ENCODE results near the gene SLC66A2. TPM values are rescaled to one million over a fixed set of nuclear protein-coding genes. Genes with fewer than 3 reads are reported as not detected.

Gene SLC66A2
- total RNA-seq, 2 donors from 2014 or later, result 39.1 to 51.2 TPM

DNA sequence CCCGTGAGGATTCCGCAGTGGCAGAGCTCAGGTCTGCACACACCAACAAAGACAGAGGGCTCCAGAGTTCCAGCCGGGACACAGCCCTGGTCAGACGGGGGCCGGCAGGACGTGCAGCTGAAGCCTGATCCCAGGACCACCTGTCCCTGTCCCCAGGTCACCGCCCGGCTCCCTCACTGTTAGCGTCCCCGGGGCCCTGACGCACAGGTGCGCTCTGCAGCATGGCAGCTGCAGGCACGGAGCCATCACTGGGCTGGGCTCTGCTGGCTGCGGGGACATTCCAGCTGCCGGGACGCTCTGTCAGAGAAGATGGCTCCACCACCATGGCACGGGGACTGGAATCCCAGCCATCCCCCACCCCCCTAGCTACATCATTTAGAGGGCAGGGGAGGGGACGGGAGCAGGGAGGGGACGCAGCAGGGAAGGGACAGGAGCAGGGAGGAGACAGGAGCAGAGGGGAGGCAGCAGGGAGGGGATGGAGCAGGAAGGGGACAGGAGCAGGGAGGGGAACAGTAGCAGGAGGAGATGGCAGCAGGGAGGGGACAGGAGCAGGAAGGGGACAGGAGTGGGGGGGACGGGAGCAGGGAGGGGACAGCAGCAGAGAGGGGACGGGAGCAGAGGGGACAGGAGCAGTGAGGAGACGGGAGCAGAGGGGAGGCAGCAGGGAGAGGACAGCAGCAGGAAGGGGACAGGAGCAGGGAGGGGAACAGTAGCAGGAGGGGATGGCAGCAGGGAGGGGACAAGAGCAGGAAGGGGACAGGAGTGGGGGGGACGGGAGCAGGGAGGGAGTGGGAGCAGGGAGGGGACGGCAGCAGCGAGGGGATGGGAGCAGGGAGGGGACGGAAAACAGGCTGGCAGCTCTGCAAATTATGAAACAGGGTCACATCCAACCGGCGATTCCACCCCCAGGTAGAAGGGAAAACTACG is 39.8 kb downstream of the SLC66A2 start:
- ATAC-seq (ENCODE audit: insufficient number of reproducible peaks, low FRiP score, low read depth) (no peak), DNase-seq (ENCODE audit: low spot score) (no peak)
- H3K4me3 ChIP-seq, result no peak overlapping the region
- H3K27ac ChIP-seq, result no peak overlapping the region
- no peaks in the 10 kb centered on the region for H3K27me3 ChIP-seq (replicated peaks; ENCODE audit: insufficient read depth)
- TF ChIP-seq, protein P1, sequence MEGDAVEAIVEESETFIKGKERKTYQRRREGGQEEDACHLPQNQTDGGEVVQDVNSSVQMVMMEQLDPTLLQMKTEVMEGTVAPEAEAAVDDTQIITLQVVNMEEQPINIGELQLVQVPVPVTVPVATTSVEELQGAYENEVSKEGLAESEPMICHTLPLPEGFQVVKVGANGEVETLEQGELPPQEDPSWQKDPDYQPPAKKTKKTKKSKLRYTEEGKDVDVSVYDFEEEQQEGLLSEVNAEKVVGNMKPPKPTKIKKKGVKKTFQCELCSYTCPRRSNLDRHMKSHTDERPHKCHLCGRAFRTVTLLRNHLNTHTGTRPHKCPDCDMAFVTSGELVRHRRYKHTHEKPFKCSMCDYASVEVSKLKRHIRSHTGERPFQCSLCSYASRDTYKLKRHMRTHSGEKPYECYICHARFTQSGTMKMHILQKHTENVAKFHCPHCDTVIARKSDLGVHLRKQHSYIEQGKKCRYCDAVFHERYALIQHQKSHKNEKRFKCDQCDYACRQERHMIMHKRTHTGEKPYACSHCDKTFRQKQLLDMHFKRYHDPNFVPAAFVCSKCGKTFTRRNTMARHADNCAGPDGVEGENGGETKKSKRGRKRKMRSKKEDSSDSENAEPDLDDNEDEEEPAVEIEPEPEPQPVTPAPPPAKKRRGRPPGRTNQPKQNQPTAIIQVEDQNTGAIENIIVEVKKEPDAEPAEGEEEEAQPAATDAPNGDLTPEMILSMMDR (IDR thresholded peaks at IDR 0.05), result no peak
- H3K4me1 ChIP-seq (ENCODE audit: control insufficient read depth in 1 of 2, low read depth in 2 of 2), result no peaks in the 10 kb centered on the region
- H3K9me3 ChIP-seq, result no peaks in the 10 kb centered on the region
- H3K36me3 ChIP-seq, result peaks cover 12% of the 10 kb centered on the region

DNA sequence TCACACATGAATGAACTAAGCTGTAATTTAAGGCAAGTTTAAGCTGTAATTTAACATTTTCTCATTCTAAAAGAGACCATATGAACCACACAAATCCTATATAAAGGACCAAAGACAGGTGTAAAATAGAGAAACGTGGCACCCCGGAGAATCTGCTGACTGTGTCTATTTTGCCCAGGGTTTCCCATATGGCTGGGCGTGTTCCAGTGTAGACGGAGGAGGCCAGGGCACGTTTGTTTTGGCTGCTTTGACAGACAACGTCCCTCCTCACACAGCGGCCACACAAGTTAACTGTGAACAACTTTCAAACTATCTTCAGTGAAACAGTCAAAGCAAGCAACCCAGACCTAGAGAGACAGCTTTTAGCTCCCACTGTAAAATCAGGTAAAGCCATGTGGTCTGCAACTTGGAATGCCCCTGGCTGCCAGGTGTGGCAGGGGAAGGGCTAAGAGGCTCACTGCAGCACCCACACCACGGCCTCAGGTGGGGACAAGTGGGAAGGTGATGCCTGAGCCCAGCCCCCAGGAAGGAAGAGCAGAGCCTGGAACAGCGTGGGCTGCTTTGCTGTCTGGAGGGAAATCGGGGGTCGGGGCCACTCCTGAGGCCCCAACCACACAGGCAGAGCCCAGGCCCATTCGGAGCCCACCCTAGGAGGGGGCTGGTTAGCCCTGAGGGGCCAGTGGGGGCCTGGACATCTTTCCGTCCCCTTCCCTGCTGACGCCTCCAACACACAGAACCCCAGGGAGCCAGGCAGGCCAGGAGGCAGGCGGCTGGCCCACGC is 40.7 kb downstream of the SLC66A2 start:
- Histone ChIP-seq H3K4me3 (no peak overlapping the region), H3K4me1 (ENCODE audit: control insufficient read depth in 1 of 2, low read depth in 2 of 2) (no peaks in the 10 kb centered on the region), H3K27ac (no peak overlapping the region), H3K9me3 (no peaks in the 10 kb centered on the region), H3K36me3 (peaks cover 12% of the 10 kb centered on the region), H3K27me3 (replicated peaks; ENCODE audit: insufficient read depth) (no peaks in the 10 kb centered on the region)
- DNase-seq (ENCODE audit: low spot score), result no peak
- TF ChIP-seq, protein P1 (IDR thresholded peaks at IDR 0.05), result no peak
- no peak for ATAC-seq (ENCODE audit: insufficient number of reproducible peaks, low FRiP score, low read depth)

DNA sequence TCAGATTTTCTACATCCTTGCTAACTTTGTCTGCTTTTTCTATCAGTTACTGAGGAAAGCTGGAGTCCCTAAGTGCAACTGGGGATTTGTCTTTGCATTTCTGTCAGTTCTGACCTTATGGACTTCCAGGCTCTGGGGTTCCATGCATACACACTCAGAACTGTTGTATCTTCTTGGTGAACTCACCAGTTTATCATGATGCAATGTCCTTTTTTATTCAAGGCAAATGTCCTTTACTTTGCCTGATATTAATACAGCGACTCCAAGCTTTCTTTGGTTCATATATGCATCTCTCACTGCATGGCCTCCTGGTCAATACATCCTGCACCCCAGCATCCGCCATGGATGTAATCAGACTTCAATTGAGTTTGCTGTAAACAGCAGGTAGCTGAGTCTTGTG is 44.7 kb downstream of the SLC66A2 start:
- Histone ChIP-seq H3K36me3 (peaks cover 11% of the 10 kb centered on the region), H3K9me3 (no peaks in the 10 kb centered on the region), H3K4me1 (ENCODE audit: control insufficient read depth in 1 of 2, low read depth in 2 of 2) (no peaks in the 10 kb centered on the region), H3K27me3 (replicated peaks; ENCODE audit: insufficient read depth) (no peaks in the 10 kb centered on the region), H3K4me3 (no peak overlapping the region), H3K27ac (no peak overlapping the region)
- DNase-seq (ENCODE audit: low spot score) (no peak), ATAC-seq (ENCODE audit: insufficient number of reproducible peaks, low FRiP score, low read depth) (no peak)
- TF ChIP-seq, protein P1 (IDR thresholded peaks at IDR 0.05), result no peak

DNA sequence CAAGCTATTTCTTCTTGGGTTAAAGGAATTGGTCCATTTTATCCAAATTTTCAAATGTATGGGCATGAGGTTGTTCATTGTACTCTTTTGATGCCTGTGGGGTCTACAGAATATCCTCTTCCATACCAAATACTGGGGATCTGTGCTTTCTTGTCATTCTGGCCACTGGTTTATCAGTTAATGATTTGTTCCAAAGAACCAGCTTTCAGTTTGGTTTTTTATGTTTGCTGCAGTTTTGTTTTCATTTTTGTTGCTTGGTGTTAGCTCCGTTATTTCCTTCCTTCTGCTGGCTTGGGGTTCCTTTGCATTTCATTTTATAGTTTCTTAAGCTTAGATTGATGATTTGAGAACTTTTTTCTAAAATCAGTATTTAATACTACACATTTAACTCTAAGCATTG is 45.5 kb downstream of the SLC66A2 start:
- no peaks in the 10 kb centered on the region for H3K27me3 ChIP-seq (replicated peaks; ENCODE audit: insufficient read depth)
- no peak for ATAC-seq (ENCODE audit: insufficient number of reproducible peaks, low FRiP score, low read depth)
- H3K36me3 ChIP-seq, result peaks cover 11% of the 10 kb centered on the region
- H3K4me1 ChIP-seq (ENCODE audit: control insufficient read depth in 1 of 2, low read depth in 2 of 2), result no peaks in the 10 kb centered on the region
- no peak overlapping the region for H3K27ac ChIP-seq
- TF ChIP-seq, protein P1 (IDR thresholded peaks at IDR 0.05), result no peak
- no peaks in the 10 kb centered on the region for H3K9me3 ChIP-seq
- no peak overlapping the region for H3K4me3 ChIP-seq
- no peak for DNase-seq (ENCODE audit: low spot score)

DNA sequence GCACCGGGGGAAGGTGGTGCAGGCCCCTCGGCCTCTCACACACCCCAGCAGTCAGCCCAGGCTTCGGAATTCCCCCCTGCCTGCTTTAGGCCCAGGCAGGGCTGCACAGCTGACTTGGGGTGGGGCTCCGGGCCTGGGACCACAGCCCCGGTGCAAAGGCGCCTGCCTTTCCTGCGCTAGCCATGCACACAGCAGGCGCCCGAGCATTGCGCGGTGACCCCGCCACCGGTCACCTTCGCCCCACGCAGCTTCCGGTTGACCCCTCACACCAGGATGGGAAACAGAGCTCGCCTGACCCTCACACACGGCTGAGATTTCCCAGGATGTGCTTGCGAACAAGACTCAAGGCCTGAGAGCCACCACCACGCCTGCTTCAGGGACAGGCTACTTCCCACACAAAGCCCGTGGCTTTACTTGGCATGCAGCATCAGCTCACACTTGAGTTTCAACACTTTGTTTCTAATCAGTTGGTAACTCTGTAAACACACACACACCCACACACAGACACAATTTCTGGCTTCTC is 46.0 kb downstream of the SLC66A2 start:
- H3K4me3 ChIP-seq, result no peak overlapping the region
- TF ChIP-seq, protein P1 (IDR thresholded peaks at IDR 0.05), result no peak
- no peaks in the 10 kb centered on the region for H3K4me1 ChIP-seq (ENCODE audit: control insufficient read depth in 1 of 2, low read depth in 2 of 2)
- H3K9me3 ChIP-seq, result no peaks in the 10 kb centered on the region
- H3K36me3 ChIP-seq, result peaks cover 11% of the 10 kb centered on the region
- H3K27ac ChIP-seq, result no peak overlapping the region
- DNase-seq (ENCODE audit: low spot score), result no peak
- no peak for ATAC-seq (ENCODE audit: insufficient number of reproducible peaks, low FRiP score, low read depth)
- no peaks in the 10 kb centered on the region for H3K27me3 ChIP-seq (replicated peaks; ENCODE audit: insufficient read depth)

Measured in thoracic aorta (tissue), 2 donors.